HEK293 (cell line): ENCODE measurements around the gene TNFRSF25.

Experiments
- CTCF ChIA-PET: fragments of 350-600 bp; formaldehyde crosslinking; extraction: SDS; loops from one replicate; lab custom pipeline; 2021; ENCODE audit warnings: antibody characterized with exemption; lab: Yijun Ruan, JAX
- POLR2A ChIA-PET: fragments of 300-600 bp; formaldehyde crosslinking; extraction: SDS; loops from one replicate; lab custom pipeline; 2020; ENCODE audit warnings: antibody characterized with exemption, inconsistent platforms; lab: Yijun Ruan, JAX
- H3K27ac ChIP-seq: fragments of 200-500 bp; sonication (Bioruptor generic); 2 replicates; pipeline ENCODE4 v1.5.1; 2014; ENCODE audit warnings: low read depth, low read length, control low read depth, inconsistent platforms; ENCODE audit errors: extremely low read depth
- H3K36me3 ChIP-seq, 2 experiments: fragments of 200-500 bp in 1 of 2; sonication (Bioruptor generic) in 1 of 2; 1 replicate in 1 of 2; 2 replicates in 1 of 2; pipeline ENCODE4 v1.5.1; 2014 to 2017; ENCODE audit warnings: inconsistent platforms in 2 of 2, low read length in 2 of 2; ENCODE audit not compliant: control insufficient read depth in 2 of 2, insufficient read depth in 1 of 2
- H3K4me1 ChIP-seq: fragments of 200-500 bp; sonication (Bioruptor generic); 2 replicates; pipeline ENCODE4 v1.5.1; 2014; ENCODE audit warnings: mild to moderate bottlenecking, low read length, inconsistent platforms; ENCODE audit not compliant: control insufficient read depth, insufficient read depth
- H3K4me3 ChIP-seq: 2 replicates; pipeline ENCODE4 v1.5.1; 2011; ENCODE audit warnings: low read depth, mild to moderate bottlenecking, control low read depth, low read length, moderate library complexity
- H3K9me3 ChIP-seq: fragments of 200-500 bp; sonication (Bioruptor generic); 2 replicates; pipeline ENCODE4 v1.5.1; 2014; ENCODE audit warnings: low read depth, low read length, inconsistent platforms; ENCODE audit not compliant: control insufficient read depth, insufficient read depth
- EGR2 ChIP-seq: fragments of 450-650 bp; formaldehyde crosslinking; IDR thresholded peaks from 2 replicates; pipeline ENCODE4 v1.5.1; 2016; ENCODE audit warnings: low read depth, missing biosample characterization, missing genetic modification characterization
- GLI2 ChIP-seq: fragments of 450-650 bp; formaldehyde crosslinking; IDR thresholded peaks from 2 replicates; pipeline ENCODE4; 2017; ENCODE audit warnings: missing biosample characterization, missing genetic modification characterization, low read depth, borderline replicate concordance
- HOXA7 ChIP-seq: sonication (generic); formaldehyde crosslinking; IDR thresholded peaks from 2 replicates; pipeline ENCODE4 v1.8.1; 2022; ENCODE audit warnings: missing genetic modification reagents, borderline replicate concordance
- KLF1 ChIP-seq: fragments of 450-650 bp; formaldehyde crosslinking; IDR thresholded peaks from 2 replicates; pipeline ENCODE4 v1.5.1; 2016; ENCODE audit warnings: missing biosample characterization, missing genetic modification characterization
- PRDM4 ChIP-seq: fragments of 450-650 bp; formaldehyde crosslinking; IDR thresholded peaks from 2 replicates; pipeline ENCODE4 v1.5.1; 2017; ENCODE audit warnings: missing biosample characterization, missing genetic modification characterization
- SP2 ChIP-seq: fragments of 450-650 bp; formaldehyde crosslinking; IDR thresholded peaks from 2 replicates; pipeline ENCODE4 v1.5.1; 2016; ENCODE audit warnings: missing biosample characterization, missing genetic modification characterization
- ZBTB8A ChIP-seq: fragments of 450-650 bp; formaldehyde crosslinking; IDR thresholded peaks from 2 replicates; pipeline ENCODE4 v1.5.1; 2016; ENCODE audit warnings: missing biosample characterization, missing genetic modification characterization
- ZFHX2 ChIP-seq: fragments of 450-650 bp; formaldehyde crosslinking; conservative IDR thresholded peaks from 2 replicates; pipeline ENCODE4 v1.5.1; 2016; ENCODE audit warnings: missing biosample characterization, missing genetic modification characterization
- ZNF146 ChIP-seq: fragments of 450-650 bp; formaldehyde crosslinking; IDR thresholded peaks from 2 replicates; pipeline ENCODE4 v1.5.1; 2016; ENCODE audit warnings: missing biosample characterization, missing genetic modification characterization
- ZNF175 ChIP-seq: fragments of 450-650 bp; formaldehyde crosslinking; IDR thresholded peaks from 2 replicates; pipeline ENCODE4 v1.5.1; 2016; ENCODE audit warnings: missing biosample characterization, missing genetic modification characterization
- ZNF184 ChIP-seq: fragments of 450-650 bp; IDR thresholded peaks from 2 replicates; pipeline ENCODE4 v1.5.1; 2018; ENCODE audit warnings: missing biosample characterization, mild to moderate bottlenecking, missing genetic modification characterization
- ZNF26 ChIP-seq: fragments of 450-650 bp; formaldehyde crosslinking; IDR thresholded peaks from 2 replicates; pipeline ENCODE4 v1.5.1; 2016; ENCODE audit warnings: missing biosample characterization, missing genetic modification characterization
- ZNF274 ChIP-seq, 2 experiments: fragments of 200-500 bp in 1 of 2; fragments of 450-650 bp in 1 of 2; sonication (Bioruptor generic) in 1 of 2; formaldehyde crosslinking in 1 of 2; IDR thresholded peaks; 2 replicates each; pipeline versions ENCODE4 v1.5.1 to v1.6.1; 2014 to 2016; ENCODE audit warnings: borderline replicate concordance in 1 of 2, inconsistent platforms in 1 of 2, low read length in 1 of 2, missing biosample characterization in 1 of 2, missing genetic modification characterization in 1 of 2
- ZNF354C ChIP-seq: fragments of 450-650 bp; formaldehyde crosslinking; IDR thresholded peaks from 2 replicates; pipeline ENCODE4 v1.5.1; 2016; ENCODE audit warnings: missing biosample characterization, missing genetic modification characterization, low read depth, borderline replicate concordance
- ZNF37A ChIP-seq: fragments of 450-650 bp; IDR thresholded peaks from 2 replicates; pipeline ENCODE4 v1.5.1; 2018; ENCODE audit warnings: missing biosample characterization, missing genetic modification characterization
- ZNF423 ChIP-seq: fragments of 450-650 bp; formaldehyde crosslinking; IDR thresholded peaks from 2 replicates; pipeline ENCODE4 v1.5.1; 2016; ENCODE audit warnings: missing biosample characterization, missing genetic modification characterization
- ZNF658 ChIP-seq: fragments of 450-650 bp; formaldehyde crosslinking; IDR thresholded peaks from 2 replicates; pipeline ENCODE4; 2016; ENCODE audit warnings: missing biosample characterization, missing genetic modification characterization
- ZNF670 ChIP-seq: fragments of 450-650 bp; formaldehyde crosslinking; IDR thresholded peaks from 2 replicates; pipeline ENCODE4 v1.5.1; 2016; ENCODE audit warnings: missing biosample characterization, missing genetic modification characterization, low read depth
- ZNF768 ChIP-seq: fragments of 450-650 bp; formaldehyde crosslinking; IDR thresholded peaks from 2 replicates; pipeline ENCODE4 v1.5.1; 2018; ENCODE audit warnings: missing biosample characterization, mild to moderate bottlenecking, missing genetic modification characterization
- ZNF777 ChIP-seq: fragments of 450-650 bp; formaldehyde crosslinking; IDR thresholded peaks from 2 replicates; pipeline ENCODE4 v1.5.1; 2017; ENCODE audit warnings: missing biosample characterization, missing genetic modification characterization, borderline replicate concordance
- ZNF791 ChIP-seq: fragments of 450-650 bp; formaldehyde crosslinking; IDR thresholded peaks from 2 replicates; pipeline ENCODE4 v1.5.1; 2016; ENCODE audit warnings: missing biosample characterization, missing genetic modification characterization
- ZNF792 ChIP-seq: fragments of 450-650 bp; formaldehyde crosslinking; IDR thresholded peaks from 2 replicates; pipeline ENCODE4 v1.5.1; 2016; ENCODE audit warnings: missing biosample characterization, missing genetic modification characterization
- TF ChIP-seq, protein P1 (sequence below): fragments of 450-650 bp; formaldehyde crosslinking; IDR thresholded peaks from 2 replicates; pipeline ENCODE4 v1.5.1; 2016; ENCODE audit warnings: missing biosample characterization, missing genetic modification characterization
- TF ChIP-seq, protein P2 (sequence below): fragments of 450-650 bp; formaldehyde crosslinking; IDR thresholded peaks from 2 replicates; pipeline ENCODE4 v1.5.1; 2016; ENCODE audit warnings: missing biosample characterization, missing genetic modification characterization

TNFRSF25 gene

GRCh38 chr1:6502000-6502891 lies 36.3 kb upstream of the TNFRSF25 start:
- ChIA-PET POLR2A (no interaction called here), CTCF (interaction anchor here (0.7 to 1.6 kb wide), 3 partner anchors 12 to 30 kb away, joined by 3 to 13 read pairs (median 5); no protein-coding TSS in a partner anchor)
- Histone ChIP-seq H3K4me1 (no peaks in the 10 kb centered on the region), H3K9me3 (no peaks in the 10 kb centered on the region), H3K27ac (no peak overlapping the region), H3K36me3 (no peaks in the 10 kb centered on the region), H3K4me3 (no peak overlapping the region)
- TF ChIP-seq EGR2 (tag by site-specific recombination), result peak; percentile 85
- TF ChIP-seq ZNF792 (tag by site-specific recombination), result no peak
- TF ChIP-seq PRDM4, result 0 out of 2 replicates have a peak, but pooled peaks have one; percentile 32
- TF ChIP-seq KLF1 (tag by site-specific recombination), result peak; percentile 13; the same call in 1 of the 2 replicates
- no peak for TF ChIP-seq ZNF274 (IDR thresholded peaks at IDR 0.05; ENCODE audit: low read length)
- no peak for TF ChIP-seq ZNF274 (tag by site-specific recombination; IDR thresholded peaks at IDR 0.05; ENCODE audit: borderline replicate concordance)
- 0 out of 2 replicates have a peak, but pooled peaks have one; percentile 9 for TF ChIP-seq SP2
- TF ChIP-seq ZFHX2 (tag by site-specific recombination), result peak; percentile 80

DNA sequence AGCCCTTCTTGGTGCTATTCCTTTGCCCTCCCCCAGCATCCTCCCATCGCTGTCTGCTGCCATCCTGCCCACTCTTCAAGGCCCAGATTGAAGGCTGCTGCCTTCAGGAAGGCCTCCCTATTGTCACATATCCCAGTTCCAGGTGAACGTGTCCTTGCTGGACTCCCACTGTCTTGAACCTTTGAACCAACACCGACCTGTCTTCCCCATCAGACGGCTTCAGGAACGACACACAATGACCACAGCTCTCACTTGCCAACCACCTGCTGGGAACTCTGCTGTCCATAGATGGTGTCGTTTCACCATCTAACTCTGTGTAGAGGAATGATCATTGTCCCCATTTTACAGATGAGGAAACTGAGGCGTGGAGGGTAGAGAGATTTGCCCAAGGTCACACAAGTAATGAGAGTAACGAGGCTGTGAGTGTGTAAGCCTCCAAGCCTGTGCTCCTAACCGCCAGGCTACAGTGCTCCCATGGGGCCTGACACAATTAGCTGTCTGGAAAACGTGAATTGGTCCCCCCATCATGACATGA lies 35.4 kb upstream of the TNFRSF25 start:
- Histone ChIP-seq H3K4me1 (no peaks in the 10 kb centered on the region), H3K4me3 (no peak overlapping the region), H3K9me3 (no peaks in the 10 kb centered on the region), H3K27ac (no peak overlapping the region), H3K36me3 (no peaks in the 10 kb centered on the region)
- CTCF ChIA-PET, result interaction anchor here (0.6 kb wide), 1 partner anchor 23 kb away, joined by 3 read pairs; no protein-coding TSS in a partner anchor
- POLR2A ChIA-PET, result no interaction called here
- TF ChIP-seq GLI2 (tag by site-specific recombination), result no peak
- TF ChIP-seq, protein P1, sequence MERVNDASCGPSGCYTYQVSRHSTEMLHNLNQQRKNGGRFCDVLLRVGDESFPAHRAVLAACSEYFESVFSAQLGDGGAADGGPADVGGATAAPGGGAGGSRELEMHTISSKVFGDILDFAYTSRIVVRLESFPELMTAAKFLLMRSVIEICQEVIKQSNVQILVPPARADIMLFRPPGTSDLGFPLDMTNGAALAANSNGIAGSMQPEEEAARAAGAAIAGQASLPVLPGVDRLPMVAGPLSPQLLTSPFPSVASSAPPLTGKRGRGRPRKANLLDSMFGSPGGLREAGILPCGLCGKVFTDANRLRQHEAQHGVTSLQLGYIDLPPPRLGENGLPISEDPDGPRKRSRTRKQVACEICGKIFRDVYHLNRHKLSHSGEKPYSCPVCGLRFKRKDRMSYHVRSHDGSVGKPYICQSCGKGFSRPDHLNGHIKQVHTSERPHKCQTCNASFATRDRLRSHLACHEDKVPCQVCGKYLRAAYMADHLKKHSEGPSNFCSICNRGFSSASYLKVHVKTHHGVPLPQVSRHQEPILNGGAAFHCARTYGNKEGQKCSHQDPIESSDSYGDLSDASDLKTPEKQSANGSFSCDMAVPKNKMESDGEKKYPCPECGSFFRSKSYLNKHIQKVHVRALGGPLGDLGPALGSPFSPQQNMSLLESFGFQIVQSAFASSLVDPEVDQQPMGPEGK (tag by site-specific recombination), result no peak
- no peak for TF ChIP-seq ZNF26 (tag by site-specific recombination)
- no peak for TF ChIP-seq HOXA7 (CRISPR knock-in tag)
- TF ChIP-seq ZNF354C (tag by site-specific recombination), result no peak
- no peak for TF ChIP-seq ZNF791 (tag by site-specific recombination)
- no peak for TF ChIP-seq ZNF37A (tag by site-specific recombination)
- no peak for TF ChIP-seq ZNF423 (tag by site-specific recombination)
- TF ChIP-seq ZNF146, result no peak
- no peak for TF ChIP-seq ZNF768 (tag by site-specific recombination)
- TF ChIP-seq ZNF175 (tag by site-specific recombination), result no peak
- TF ChIP-seq ZBTB8A (tag by site-specific recombination), result no peak
- TF ChIP-seq, protein P2, sequence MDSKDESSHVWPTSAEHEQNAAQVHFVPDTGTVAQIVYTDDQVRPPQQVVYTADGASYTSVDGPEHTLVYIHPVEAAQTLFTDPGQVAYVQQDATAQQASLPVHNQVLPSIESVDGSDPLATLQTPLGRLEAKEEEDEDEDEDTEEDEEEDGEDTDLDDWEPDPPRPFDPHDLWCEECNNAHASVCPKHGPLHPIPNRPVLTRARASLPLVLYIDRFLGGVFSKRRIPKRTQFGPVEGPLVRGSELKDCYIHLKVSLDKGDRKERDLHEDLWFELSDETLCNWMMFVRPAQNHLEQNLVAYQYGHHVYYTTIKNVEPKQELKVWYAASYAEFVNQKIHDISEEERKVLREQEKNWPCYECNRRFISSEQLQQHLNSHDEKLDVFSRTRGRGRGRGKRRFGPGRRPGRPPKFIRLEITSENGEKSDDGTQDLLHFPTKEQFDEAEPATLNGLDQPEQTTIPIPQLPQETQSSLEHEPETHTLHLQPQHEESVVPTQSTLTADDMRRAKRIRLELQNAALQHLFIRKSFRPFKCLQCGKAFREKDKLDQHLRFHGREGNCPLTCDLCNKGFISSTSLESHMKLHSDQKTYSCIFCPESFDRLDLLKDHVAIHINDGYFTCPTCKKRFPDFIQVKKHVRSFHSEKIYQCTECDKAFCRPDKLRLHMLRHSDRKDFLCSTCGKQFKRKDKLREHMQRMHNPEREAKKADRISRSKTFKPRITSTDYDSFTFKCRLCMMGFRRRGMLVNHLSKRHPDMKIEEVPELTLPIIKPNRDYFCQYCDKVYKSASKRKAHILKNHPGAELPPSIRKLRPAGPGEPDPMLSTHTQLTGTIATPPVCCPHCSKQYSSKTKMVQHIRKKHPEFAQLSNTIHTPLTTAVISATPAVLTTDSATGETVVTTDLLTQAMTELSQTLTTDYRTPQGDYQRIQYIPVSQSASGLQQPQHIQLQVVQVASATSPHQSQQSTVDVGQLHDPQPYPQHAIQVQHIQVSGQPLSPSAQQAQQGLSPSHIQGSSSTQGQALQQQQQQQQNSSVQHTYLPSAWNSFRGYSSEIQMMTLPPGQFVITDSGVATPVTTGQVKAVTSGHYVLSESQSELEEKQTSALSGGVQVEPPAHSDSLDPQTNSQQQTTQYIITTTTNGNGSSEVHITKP (tag by site-specific recombination), result no peak
- TF ChIP-seq ZNF777 (tag by site-specific recombination), result no peak
- TF ChIP-seq ZNF670 (tag by site-specific recombination), result no peak
- no peak for TF ChIP-seq ZNF658 (tag by site-specific recombination)
- no peak for TF ChIP-seq ZNF184 (tag by site-specific recombination)
